Fibroblast of gingiva (primary cell): Measurements from ENCODE around the gene TMEM242.
"Not testable (repeated sequence)": the region's sequence is repeated elsewhere in the genome, so short reads cannot be mapped to it uniquely, and the experiment has no call there.

Experiments used
- DNase-seq: peaks from one replicate; pipeline ENCODE4 v3.0.0-alpha.2; 2011; ENCODE audit warnings: low read depth

The TMEM242 gene

GRCh38 chr6:157323255-157323965, at the start of gene TMEM242:
TMEM242 (minus strand) TSS chr6:157323519; CDS start chr6:157323499, 20 bp downstream.
- DNase-seq: peak; percentile 95

- DNase-seq: peak; percentile 2
Measured at GRCh38 chr6:157372501-157373280, 49.4 kb upstream of the TMEM242 start.

DNA sequence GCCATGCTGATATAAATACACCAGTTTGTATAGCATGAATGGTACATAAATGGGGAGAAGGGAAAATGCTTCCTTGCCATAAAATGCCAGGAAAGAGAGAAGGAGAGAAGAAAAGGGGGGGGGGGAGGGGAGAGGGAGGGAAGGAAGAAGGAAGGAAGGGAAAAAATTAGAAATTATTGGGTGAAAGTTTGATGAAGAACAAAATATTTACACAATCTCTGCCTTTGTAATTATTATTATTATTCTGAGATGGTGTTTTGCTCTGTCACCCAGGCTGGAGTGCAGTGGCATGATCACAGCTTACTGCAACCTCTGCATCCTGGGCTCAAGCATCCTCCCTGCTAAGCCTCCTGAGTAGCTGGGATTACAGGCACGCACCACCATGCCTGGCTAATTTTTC, 47.4 kb upstream of the TMEM242 start:
- no peak for DNase-seq

- no peak for DNase-seq
Measured at GRCh38 chr6:157368359-157369049, 45.2 kb upstream of the TMEM242 start.

GRCh38 chr6:157366648-157367047, 43.3 kb upstream of the TMEM242 start:
- no peak for DNase-seq

GRCh38 chr6:157364705-157365104, 41.4 kb upstream of the TMEM242 start:
- peak; percentile 24 for DNase-seq

DNA sequence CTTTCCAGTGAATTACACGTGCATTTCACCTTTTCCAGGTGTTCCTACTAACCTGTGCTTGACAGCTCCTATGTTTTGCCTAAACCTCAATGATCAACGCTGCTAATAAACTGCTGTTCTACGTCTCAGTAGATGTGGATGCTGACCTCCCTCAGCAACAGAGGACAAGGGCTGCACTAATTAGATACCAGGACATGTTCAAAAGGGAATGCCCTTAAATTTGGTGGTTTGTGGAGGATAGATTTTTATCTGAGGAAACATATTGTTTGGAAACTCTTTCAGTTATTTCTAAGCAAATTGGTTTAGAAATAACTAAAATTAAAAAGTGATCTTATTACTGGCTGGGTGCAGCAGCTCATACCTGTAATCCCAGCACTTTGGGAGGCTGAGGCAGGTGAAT, 38.6 kb upstream of the TMEM242 start:
- no peak for DNase-seq

DNA sequence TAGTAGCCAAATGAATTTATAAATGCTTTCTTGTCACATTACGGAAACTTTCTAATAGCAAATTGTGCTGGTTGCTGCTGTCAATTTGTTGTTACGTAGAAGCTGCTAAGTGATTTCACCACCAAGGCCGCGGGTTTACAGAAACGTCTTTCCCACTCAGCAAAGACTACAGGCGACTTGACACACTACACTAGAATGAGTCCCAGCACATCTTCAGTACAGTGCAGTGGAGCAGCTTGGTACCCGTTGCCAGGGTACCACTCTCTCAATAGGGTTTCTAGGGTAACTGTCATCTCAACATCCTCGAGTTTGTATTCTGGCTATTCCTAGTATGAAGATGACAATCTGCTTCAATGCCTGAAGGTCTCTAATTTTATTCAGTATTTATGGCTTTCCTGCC, 35.0 kb upstream of the TMEM242 start:
- no peak for DNase-seq

DNA sequence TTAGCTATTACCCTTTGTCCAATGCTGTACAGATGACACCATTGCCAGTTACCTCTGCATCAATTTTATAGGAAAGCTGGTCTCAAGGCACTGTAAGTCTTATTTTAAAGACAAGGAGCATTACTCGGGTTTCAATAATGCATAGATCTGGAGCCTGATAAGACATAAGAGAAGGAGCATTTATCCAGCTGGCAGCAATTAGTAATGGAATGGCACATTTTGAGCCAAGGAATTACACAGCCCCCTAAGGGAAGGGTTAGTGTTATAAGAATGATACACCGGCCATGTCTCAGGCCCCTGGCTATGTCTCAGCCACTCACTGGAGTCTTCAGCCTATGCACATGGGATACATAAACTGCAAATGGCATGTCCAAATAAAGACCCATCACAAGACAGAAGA, 23.1 kb upstream of the TMEM242 start:
- DNase-seq: no peak

DNA sequence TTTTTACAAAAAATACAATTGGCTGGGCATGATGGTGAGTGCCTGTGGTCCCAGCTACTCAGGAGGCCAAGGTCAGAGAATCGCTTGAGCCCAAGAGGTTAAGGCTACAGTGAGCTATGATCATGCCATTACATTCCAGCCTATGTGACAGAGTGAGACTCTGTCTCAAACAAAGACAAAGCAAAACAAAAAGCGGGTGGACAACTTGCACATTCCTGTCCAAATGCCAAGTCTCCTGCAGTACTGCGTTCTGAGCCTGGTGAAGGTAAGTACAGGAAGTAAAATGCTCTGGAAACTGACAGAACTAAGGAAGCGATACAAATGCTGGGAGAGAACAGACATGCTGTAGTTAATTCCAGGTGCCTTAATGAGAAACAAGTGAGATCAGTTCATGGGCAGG, 20.4 kb upstream of the TMEM242 start:
- DNase-seq: no peak

- DNase-seq: no peak
Measured at GRCh38 chr6:157339432-157339831, 16.1 kb upstream of the TMEM242 start.

DNA sequence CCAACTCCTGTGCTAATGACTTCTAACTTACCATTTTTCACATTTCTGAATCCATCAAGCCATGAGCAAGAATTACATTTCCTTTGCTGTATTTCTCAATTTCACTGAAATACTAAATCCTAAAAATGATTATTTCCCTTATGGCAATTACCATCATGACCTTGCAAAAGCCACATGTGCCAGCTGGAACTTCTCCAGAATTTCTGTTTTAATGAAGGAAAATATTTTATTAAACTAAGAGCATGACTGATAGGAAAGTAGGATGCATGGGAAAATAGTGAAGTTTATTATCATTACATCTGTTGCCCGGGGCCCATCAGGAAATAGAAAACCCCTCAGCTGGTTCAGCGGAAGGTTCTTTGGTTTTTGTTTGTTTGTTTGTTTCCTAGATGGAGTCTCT, 14.4 kb upstream of the TMEM242 start:
- no peak for DNase-seq

- DNase-seq: not testable (repeated sequence)
Measured at GRCh38 chr6:157337276-157337675, 14.0 kb upstream of the TMEM242 start.

DNA sequence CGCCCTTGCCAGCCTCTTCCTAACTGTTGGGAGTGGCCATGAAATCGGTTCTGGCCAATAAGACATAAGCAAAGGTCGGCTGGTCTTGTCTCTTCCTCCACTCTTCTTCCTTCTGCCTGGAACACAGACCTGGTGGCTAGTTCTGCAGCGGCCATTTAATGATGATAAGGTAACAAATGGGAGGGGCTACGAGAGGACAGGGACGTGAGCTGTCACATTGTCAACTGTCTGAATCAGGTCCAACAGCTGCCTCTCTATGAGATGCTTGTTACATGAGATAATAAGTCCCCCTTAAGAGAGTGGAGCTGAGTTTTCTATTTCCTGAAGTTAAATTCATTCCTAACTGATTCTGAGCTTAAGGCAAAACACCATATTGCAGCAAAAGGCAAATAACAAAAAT, 12.5 kb upstream of the TMEM242 start:
- no peak for DNase-seq

DNA sequence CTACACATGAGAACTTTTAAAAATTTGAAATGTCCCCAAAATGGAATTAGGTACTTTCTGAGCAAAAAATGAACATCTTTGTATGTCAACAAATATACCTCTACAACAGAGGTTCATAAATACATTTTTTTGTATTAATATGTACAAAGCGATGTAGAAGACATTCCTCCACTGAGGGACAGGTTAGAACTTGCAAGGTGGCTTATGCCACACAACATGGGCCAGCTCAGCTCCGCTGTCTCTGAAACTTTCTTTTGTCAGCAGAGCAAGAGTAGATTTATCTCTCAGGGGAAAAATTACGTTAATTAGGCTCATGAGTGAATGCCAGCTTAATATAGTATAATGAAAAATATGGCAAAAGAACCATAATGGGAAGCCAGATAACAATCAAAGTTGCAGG, 10.6 kb upstream of the TMEM242 start:
- DNase-seq: no peak

GRCh38 chr6:157333537-157333936, 10.2 kb upstream of the TMEM242 start:
- DNase-seq: no peak

- DNase-seq: no peak
Measured at GRCh38 chr6:157332813-157333212, 9.5 kb upstream of the TMEM242 start.

- DNase-seq: no peak
Measured at GRCh38 chr6:157330831-157331230, 7.5 kb upstream of the TMEM242 start.

DNA sequence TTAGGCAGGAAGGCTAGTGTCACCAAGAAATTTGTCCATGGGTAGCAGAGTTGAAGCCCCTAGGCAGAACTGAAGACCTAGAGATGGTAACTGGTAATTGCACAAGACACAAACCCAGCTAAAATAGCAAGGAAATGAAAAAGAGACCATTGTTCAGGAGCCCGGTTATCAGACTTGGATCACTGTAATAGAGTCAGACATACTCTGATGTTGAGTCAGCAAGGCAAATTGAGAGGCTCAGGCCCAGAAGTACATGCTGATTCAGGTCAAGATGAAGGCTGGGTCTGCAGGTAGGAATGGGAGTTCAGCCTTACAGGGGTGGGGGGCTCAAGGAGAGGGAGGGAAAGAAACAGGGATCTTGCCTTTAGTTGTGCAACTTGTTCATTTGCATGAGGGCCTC, 6.5 kb upstream of the TMEM242 start:
- DNase-seq: no peak

DNA sequence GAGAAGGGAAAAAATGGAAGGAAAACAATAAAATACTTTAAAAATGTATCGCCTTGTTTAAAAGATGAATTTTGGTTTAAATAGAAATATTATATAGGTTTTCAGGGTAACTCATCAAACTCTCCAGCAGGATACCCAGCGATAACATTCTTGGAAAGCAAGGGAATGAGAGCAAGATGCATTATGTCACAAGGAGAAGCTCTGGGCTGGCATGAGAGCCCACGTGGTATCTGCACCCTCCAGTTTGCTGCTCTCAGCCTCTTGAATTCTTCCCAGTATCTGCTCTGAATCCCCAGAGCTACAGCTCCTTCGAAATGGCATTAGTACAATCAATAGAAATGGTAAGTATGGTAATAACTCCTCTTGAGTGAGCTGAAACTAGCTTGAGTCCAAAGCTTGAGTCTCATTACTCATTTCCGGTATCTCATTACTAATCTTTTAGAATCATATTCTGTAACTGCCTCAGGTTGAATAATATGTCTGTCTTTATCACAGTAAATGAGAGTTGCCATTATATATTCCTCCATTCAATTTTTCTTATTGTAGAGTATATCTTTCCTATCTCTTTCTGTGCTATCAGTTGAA, 4.9 kb upstream of the TMEM242 start:
- DNase-seq: no peak

- DNase-seq: no peak
Measured at GRCh38 chr6:157326979-157327378, 3.7 kb upstream of the TMEM242 start.

DNA sequence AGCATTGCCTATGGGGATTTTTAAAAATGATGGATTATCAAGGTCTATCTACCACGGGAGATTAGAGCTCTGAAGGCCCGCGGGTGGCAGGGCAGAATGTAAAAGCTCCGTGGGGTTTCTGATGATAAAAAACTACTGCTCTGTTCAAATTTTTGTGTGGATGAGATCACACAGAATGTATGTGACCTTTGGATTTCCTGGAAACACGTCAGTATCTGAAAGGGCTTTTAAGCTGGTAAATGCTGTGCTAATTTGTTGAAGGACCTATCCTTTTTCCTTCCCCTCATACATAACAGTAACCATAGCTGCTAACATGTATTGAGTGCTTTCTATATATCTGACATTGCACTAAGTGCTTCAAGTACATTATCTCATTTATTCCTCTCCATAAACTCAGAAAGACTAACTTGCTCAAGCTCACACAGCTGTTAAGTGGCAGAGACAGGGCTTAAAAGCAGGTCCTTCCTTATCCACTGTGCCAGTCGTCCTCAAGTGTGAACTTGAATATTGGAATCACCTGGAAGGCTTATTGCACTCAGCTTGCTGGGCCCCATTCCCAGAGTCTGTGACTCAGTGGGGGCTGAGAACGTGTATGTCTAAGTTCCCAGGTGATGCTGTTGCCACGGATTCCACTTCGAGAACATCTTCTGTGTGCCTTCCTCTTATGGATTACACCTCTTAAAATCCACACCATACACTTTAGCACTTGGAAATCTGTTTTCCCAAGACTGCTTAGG, 1.9 kb upstream of the TMEM242 start:
- no peak for DNase-seq
